T-helper 2 cell treated with Interferon-gamma antibody and Interleukin-4, amounts not matched to agents 100 ng/mL and 5 ng/mL, for 36 hours (primary cell): Measurements from ENCODE around the gene NPRL2. TPM values are rescaled to one million over a fixed set of nuclear protein-coding genes. Genes with fewer than 3 reads are reported as not detected.
"Not testable (repeated sequence)": the region's sequence is repeated elsewhere in the genome, so short reads cannot be mapped to it uniquely, and the experiment has no call there.

Experiments used
- intact Hi-C: fragments of 100-400 bp; cut with micrococcal nuclease; formaldehyde crosslinking; loops from one replicate; pipeline ENCODE4 v1.15.1; 2023
- total RNA-seq: library from RNA; stranded (reverse); gene quantifications from 2 replicates; pipeline ENCODE4 v1.2.3, GENCODE V29; 2022

The NPRL2 gene
- total RNA-seq, 1 donor from 2014 or later = 44.4 TPM

DNA sequence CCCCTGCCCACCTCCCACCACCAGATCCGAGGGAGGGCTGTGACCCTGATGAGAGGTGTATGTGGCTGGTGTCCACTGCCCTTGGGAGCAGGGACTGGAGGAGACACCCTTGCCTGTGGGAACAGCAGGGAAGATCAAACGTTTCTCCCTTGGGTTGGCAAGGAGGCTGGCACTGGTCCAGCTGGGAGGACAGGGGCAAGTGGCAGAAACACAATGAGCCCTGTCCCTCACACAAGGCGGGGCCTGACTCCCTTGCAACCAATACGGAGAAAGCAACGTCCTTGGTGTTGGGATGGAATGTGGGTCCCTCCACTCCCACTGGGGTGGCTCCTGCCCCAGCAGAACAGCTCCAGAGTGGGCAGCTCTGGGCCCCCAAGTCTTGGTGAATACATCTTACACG, 33.3 kb downstream of the NPRL2 start:
- intact Hi-C loops = no loop called here

GRCh38 chr3:50316657-50317242, 33.8 kb downstream of the NPRL2 start:
- intact Hi-C loops = no loop called here

GRCh38 chr3:50314816-50315215, 35.8 kb downstream of the NPRL2 start:
- intact Hi-C loops = no loop called here

GRCh38 chr3:50314342-50314741, 36.2 kb downstream of the NPRL2 start:
- intact Hi-C loops = no loop called here

GRCh38 chr3:50312041-50312440, 38.5 kb downstream of the NPRL2 start:
- intact Hi-C loops = not testable (repeated sequence)

DNA sequence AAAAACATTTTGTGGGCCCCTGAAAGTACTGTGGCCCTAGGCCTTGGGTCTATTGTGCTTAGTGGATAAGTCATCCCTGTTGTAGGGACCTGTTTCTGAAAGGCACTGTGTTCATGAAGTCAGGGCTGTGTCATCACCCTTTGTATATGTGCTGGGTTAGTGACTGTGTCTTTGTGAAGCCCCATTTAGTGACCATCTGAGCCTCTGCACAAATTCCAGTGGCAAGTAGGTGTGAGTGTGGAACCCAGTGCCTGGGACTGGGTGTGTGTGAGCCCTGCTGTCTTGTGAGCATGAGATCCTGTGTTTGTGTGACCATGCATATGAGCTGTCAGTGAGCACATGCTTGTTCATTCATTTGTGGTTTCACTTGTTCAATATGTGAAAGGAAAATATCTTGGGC, 46.0 kb downstream of the NPRL2 start:
- intact Hi-C loops = no loop called here

DNA sequence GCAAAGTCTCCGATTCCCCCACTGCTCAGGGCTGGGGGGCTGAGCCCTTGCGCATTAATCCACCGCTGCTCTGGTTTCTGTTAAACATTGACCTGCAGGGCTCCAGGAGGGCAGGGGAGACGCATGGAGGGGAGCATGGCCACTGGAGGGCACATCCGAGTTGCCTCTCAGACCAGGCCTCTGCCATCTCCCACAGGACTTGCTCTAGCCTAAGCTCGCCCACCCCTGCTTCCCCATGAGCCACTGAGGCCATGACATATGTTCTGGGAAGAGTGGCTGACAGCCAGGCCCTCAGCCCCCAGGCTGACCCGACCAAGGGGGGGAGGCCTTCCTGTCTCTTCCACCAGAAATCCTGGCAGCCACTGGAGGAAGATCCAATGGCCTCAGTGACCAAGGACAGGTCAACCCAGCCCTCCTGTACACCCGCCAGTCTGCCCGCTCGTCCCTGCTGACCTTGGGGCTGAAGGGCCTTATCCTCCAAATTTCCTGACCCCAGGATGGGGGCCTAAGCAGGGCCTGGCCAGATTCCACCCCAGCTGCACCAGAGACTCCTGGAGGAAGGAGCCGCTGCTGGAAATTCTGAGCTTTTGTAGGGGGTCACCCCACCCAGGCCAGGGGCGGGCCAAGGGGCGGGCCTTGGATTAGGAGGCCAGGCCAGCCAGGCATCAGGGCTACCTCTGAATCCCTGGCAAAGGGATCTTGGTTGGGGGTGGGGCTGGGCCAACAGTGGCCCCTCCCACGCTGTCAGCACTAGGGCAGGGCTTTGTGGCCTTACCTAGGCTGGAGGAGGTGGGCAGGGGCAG, 47.4 kb downstream of the NPRL2 start, which contains the start of gene HYAL1:
Gene HYAL1, minus strand, starts transcription at position 562 of the 803 bp plus-strand sequence. CDS start 618 bp downstream, outside the sequence.
- intact Hi-C loops = no loop called here

DNA sequence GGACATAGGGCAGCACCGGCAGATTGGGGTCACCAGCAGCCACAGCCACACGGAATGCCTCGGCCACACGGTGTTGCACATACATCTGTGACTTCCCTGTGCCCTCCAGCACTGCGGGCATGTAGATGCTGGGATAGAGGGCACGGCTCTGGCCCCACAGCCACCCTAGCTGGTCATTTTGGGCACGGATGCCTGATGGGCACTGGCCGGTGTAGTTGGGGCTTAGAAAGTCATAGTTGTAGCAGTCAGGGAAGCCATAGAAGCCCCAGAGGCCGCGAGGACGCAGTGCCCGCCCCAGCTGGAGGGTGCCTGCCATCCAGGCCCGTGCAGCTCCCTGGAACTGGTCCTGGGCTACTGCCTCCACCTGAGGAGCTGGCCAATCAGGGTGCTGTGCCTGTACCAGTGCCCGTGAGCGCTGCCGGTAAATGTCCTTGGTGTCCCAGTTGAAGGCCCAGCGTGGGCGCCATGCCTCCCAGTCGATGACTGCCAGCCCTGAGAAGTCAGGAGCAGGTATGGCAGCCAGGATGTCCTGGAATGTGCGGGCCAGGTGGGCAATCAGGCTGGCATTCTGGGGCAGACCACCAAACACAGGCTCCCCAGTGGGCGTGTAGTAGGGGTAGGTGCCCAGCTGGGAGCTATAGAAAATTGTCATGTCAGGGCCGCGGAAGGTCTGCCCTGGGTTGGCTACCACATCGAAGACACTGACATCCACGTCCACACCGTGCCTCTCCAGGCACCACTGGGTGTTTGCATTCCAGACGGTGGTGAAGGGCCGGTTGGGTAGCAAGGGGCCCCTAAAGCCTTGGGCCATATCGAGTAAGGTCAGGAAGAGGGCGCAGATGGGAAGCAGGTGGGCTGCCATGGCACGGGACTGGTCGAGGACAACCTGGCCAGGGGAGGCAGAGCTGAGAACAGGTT, 48.2 kb downstream of the NPRL2 start:
- intact Hi-C loops = no loop called here

DNA sequence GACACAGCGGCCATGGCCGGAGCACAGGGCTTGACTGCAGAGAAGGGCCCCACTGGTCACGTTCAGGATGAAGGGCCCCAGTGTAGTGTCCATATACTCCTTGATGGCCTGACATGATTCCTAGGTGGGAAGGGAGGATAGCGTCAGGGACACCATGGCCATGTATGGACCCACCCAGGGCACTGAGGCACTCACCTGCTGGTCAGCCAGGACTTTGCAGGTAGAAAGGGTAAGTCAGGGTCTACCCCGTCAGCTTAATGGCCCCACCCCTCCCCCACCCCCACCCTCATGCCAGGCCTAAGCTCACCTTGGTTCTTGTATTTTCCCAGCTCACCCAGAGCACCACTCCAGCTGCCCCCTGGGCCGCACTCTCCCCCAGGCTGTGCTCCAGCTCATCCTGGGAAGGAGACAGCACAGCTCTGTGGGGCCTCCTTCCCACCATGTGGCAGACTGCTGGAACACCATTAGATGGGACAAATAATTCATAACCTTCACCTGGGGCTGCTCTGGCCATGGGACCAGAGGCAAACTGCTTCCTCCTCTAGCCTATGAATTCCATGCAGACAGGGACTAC, 49.8 kb downstream of the NPRL2 start:
- intact Hi-C loops = no loop called here

DNA sequence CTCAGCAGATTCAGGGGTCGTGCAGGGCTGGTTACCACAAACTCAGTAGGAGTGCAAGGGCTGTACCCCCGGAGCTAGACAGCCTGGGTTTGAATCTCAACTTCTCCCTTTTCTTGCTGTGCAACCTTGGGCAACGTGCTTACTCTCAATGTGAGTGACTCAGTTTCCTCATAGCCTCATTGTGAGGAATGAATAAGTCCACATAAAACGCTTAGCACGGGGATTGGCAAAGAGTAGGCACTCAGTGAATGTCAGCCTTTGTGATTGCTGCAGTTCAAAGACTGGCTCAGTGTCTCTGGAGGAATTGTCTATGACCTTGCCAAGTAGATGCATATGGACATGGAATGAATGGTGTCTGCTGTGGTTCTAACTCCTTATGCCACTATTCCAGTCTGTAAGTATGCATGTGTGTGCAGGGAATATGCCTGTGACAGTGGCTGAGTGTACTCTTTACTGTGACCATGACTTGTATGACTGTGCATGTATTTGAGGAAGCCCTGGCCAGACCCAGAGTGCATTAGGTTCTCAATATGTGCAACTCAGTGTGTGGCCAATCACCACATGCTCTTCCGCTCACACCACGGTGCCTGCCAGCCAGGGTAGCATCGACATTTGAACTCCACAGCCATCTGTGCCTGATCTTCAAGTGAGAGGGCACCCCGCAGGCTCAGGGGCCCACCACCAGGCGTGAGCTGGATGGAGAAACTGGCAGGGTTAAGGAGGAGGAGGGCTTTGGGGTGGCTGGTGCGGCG, 50.5 kb downstream of the NPRL2 start:
- intact Hi-C loops = loop anchor here (1.0 to 5.0 kb wide), 8 partner anchors 21 to 1743 kb away; partner anchors contain the start of genes CYB561D2, GNAI2, HEMK1 and NPRL2

GRCh38 chr3:50299638-50299928, 51.0 kb downstream of the NPRL2 start:
- intact Hi-C loops = loop anchor here (1.0 to 5.0 kb wide), 8 partner anchors 22 to 1742 kb away; partner anchors contain the start of genes CYB561D2, GNAI2, HEMK1 and NPRL2

- intact Hi-C loops = loop anchor here (1.0 to 5.0 kb wide), 8 partner anchors 22 to 1742 kb away; partner anchors contain the start of genes CYB561D2, GNAI2, HEMK1 and NPRL2
Observed at GRCh38 chr3:50298836-50299637, 51.5 kb downstream of the NPRL2 start, which contains the start of the genes HYAL3 and NAA80. HYAL3 (minus strand) TSS chr3:50299405; CDS start chr3:50295602, 3,803 bp downstream. NAA80 (minus strand) TSS chr3:50299405; CDS start chr3:50297463, 1,942 bp downstream.

GRCh38 chr3:50297896-50298725, 52.5 kb downstream of the NPRL2 start:
- intact Hi-C loops = loop anchor here (2.0 to 5.0 kb wide), 3 partner anchors 53 to 1741 kb away; partner anchors contain the start of genes CYB561D2, NPRL2 and PFKFB4

- intact Hi-C loops = loop anchor here (5.0 kb wide), 1 partner anchor 1740 kb away; the partner anchor contains the start of gene PFKFB4
Observed at GRCh38 chr3:50297384-50297775, 53.2 kb downstream of the NPRL2 start.
